C4-2B (cell line): ENCODE data around the gene ATP11C.

ENCODE experiments used
- CTCF ChIP-seq: fragments of 450-650 bp; conservative IDR thresholded peaks from 2 replicates; pipeline ENCODE4 v1.5.1; 2017; ENCODE audit warnings: mild to moderate bottlenecking
- ZFX ChIP-seq: fragments of 450-650 bp; IDR thresholded peaks from 2 replicates; pipeline ENCODE4 v1.6.1; 2017

GRCh38 chrX:139933904-139934303 is 1.1 kb upstream of the ATP11C start:
- TF ChIP-seq CTCF (no peak), ZFX (no peak)
